ENCODE measurements around the gene MALAT1. TPM values are rescaled to one million over a fixed set of nuclear protein-coding genes. Genes with fewer than 3 reads are reported as not detected.
A peak's percentile ranks its signal among the peaks of the same experiment; 100 is the strongest.

MALAT1 gene
- total and polyA plus RNA-seq, 10 of the 15 experiments (the other 5 are each of a cell fraction or from before 2014, with no cell fraction given): 448 to 8,160 (median 2,019) TPM

GRCh38 chr11:65492637-65493366 lies 6.0 kb upstream of the MALAT1 start (continued):
- no peak for TF ChIP-seq BCLAF1 (IDR thresholded peaks at IDR 0.05)
- TF ChIP-seq REST (IDR thresholded peaks at IDR 0.05; ENCODE audit: low read depth, low read length): no peak
- no peak for TF ChIP-seq RBBP5 (conservative IDR thresholded peaks at IDR 0.05)
- TF ChIP-seq TAF1 (IDR thresholded peaks at IDR 0.05; ENCODE audit: borderline replicate concordance, low read depth, low read length): peak; percentile 45; the same call in 1 of the 2 replicates
- no peak for TF ChIP-seq RCOR1 (conservative IDR thresholded peaks at IDR 0.05; ENCODE audit: low read depth, low read length)
- peak; percentile 38; the same call in 1 of the 2 replicates for TF ChIP-seq POLR2AphosphoS5 (IDR thresholded peaks at IDR 0.05; ENCODE audit: low read length)
- TF ChIP-seq ZBTB11 (CRISPR knock-in tag; IDR thresholded peaks at IDR 0.05): no peak
- no peak for TF ChIP-seq CREB1 (IDR thresholded peaks at IDR 0.05; ENCODE audit: low read depth)
- TF ChIP-seq SMARCA5 (IDR thresholded peaks at IDR 0.05): no peak
- no peak for TF ChIP-seq CEBPB (IDR thresholded peaks at IDR 0.05; ENCODE audit: borderline replicate concordance in 1 of 2, low read depth in 2 of 2, low read length in 2 of 2)
- no peak for TF ChIP-seq FOXK2 (IDR thresholded peaks at IDR 0.05)
- TF ChIP-seq IKZF2 (IDR thresholded peaks at IDR 0.05): peak; percentile 96
- TF ChIP-seq RUNX3 (IDR thresholded peaks at IDR 0.05; ENCODE audit: low read length): no peak
- TF ChIP-seq SMAD1 (IDR thresholded peaks at IDR 0.05; ENCODE audit: low read depth, partially characterized antibody): peak; percentile 12
- TF ChIP-seq ZNF217 (IDR thresholded peaks at IDR 0.05): no peak
- TF ChIP-seq ETV6 (conservative IDR thresholded peaks at IDR 0.05 in 1 of 2, IDR thresholded peaks at IDR 0.05 in 1 of 2; ENCODE audit: borderline replicate concordance in 1 of 2, low read depth in 1 of 2): peak in 1 of 2 experiments; percentile 78; a peak in 2 of 4 replicates
- peak; percentile 66 for TF ChIP-seq POLR2A (IDR thresholded peaks at IDR 0.05; ENCODE audit: low read depth, low read length)
- TF ChIP-seq NFYB (IDR thresholded peaks at IDR 0.05; ENCODE audit: insufficient read depth, low read depth, low read length): no peak
- TF ChIP-seq MTA2 (IDR thresholded peaks at IDR 0.05; ENCODE audit: low read depth): peak; percentile 45; the same call in 1 of the 2 replicates
- TF ChIP-seq SUPT20H (IDR thresholded peaks at IDR 0.05; ENCODE audit: borderline replicate concordance, control insufficient read depth, low read depth, low read length): no peak

Data from GM12878 (cell line).